ENCODE results near the gene KCNJ5. TPM values are rescaled to one million over a fixed set of nuclear protein-coding genes. Genes with fewer than 3 reads are reported as not detected.

Gene KCNJ5
- total RNA-seq = not detected in 2 replicates

DNA sequence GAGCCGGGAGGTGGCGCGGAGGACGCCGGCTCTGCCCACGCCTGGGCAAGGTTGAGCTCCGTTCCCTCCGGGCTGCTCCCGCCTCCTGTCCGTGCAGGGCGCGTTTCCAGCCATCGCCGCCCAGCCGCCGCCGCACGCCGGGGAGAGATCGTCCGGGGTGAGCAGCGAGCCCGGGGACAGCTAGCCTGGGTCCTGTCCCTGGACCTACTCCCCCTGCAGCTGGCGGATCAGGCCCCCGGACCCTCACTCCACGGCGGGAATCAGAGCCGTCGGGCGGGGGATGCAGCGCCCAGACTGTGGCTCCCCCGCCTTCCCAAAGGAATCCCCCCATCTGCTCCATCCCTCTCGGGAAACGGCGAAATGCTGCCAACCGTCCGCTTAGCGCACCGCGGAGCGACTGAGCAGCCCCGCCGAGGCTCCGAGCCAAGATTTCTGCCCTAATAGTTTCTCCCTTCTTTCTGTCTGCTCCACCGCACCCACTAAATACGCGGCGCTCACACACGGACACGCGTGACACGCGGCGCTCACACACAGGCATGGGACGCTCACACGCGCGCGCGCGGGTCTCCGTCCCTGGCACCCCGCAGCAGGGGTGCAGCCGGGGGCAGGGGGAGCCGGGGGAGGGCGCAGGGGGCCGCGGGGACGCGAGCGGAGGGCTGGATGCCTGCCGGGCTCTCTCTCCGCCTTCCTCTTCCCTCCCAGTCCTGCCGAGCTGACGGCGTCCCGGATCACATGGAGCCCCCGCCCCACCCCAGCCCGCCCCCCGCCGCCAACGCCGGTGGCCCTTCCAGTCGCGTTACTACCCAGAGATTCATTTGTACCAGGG, at the start of gene KCNJ5:
Gene KCNJ5, plus strand, starts transcription at position 814 of the 826 bp plus-strand sequence. CDS start 19,918 bp downstream, outside the sequence.
- no peaks in the 10 kb centered on the region for H3K9me3 Mint-ChIP-seq
- DNase-seq (no peak), ATAC-seq (ENCODE audit: low read depth) (peak; percentile 28)
- H3K27ac Mint-ChIP-seq = no peak within 1 kb of the TSS
- H3K27me3 Mint-ChIP-seq = peaks cover 68% of the 10 kb centered on the region
- TF ChIP-seq, protein P1, sequence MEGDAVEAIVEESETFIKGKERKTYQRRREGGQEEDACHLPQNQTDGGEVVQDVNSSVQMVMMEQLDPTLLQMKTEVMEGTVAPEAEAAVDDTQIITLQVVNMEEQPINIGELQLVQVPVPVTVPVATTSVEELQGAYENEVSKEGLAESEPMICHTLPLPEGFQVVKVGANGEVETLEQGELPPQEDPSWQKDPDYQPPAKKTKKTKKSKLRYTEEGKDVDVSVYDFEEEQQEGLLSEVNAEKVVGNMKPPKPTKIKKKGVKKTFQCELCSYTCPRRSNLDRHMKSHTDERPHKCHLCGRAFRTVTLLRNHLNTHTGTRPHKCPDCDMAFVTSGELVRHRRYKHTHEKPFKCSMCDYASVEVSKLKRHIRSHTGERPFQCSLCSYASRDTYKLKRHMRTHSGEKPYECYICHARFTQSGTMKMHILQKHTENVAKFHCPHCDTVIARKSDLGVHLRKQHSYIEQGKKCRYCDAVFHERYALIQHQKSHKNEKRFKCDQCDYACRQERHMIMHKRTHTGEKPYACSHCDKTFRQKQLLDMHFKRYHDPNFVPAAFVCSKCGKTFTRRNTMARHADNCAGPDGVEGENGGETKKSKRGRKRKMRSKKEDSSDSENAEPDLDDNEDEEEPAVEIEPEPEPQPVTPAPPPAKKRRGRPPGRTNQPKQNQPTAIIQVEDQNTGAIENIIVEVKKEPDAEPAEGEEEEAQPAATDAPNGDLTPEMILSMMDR (IDR thresholded peaks at IDR 0.05) = no peak
- peak within 1 kb of the TSS; percentile 75 for H3K4me3 Mint-ChIP-seq
- intact Hi-C loops (cut with micrococcal nuclease) = loop anchor here (1.0 to 5.0 kb wide), 2 partner anchors 15 to 37 kb away; no protein-coding TSS in a partner anchor
- H3K36me3 Mint-ChIP-seq (ENCODE audit: low read depth) = no peaks in the 10 kb centered on the region
- POLR2A ChIA-PET = no interaction called here
- CTCF ChIA-PET = interaction anchor here (0.9 to 1.6 kb wide), 2 partner anchors 9 to 66 kb away, joined by 3 to 5 read pairs; no protein-coding TSS in a partner anchor
- H3K4me1 Mint-ChIP-seq = peaks cover 26% of the 10 kb centered on the region

DNA sequence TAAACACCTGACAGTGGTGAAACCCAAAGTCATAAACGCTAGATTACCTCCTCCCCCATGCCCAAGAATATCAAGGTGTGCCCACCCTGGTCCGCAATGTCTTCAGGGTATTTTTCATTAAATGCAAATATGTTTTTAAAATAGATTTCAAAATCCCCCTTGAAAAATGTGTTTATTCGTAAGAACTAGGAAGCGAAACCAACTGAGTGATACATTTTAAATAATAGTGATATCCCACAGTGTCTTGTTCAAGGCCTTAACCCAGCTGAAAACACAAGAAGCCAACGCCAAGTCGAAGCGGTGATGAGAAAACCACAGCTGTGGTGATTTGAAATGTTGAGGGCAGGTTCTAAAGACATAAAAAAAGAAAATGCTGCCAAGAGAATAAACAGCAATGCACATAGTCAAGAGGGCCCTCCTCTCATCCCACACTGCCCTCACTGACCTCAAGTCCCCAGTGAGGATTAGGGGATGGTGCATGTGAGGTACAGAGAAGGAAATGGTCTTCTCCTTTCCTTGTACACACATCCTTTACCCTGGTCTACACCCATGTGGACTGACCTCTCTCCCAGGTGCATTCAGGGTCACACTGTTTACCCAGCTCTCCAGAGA, 49.6 kb upstream of the KCNJ5 start:
- peaks cover 6% of the 10 kb centered on the region for H3K9me3 Mint-ChIP-seq
- POLR2A ChIA-PET = interaction anchor here (0.6 to 3.2 kb wide), 11 partner anchors 8 to 551 kb away, joined by 3 to 12 read pairs (median 4); no protein-coding TSS in a partner anchor
- no peaks in the 10 kb centered on the region for H3K27me3 Mint-ChIP-seq
- H3K4me1 Mint-ChIP-seq = peaks cover 100% of the 10 kb centered on the region
- ATAC-seq (ENCODE audit: low read depth) = peak; percentile 77
- TF ChIP-seq, protein P1 (IDR thresholded peaks at IDR 0.05) = no peak
- no peak for DNase-seq
- H3K4me3 Mint-ChIP-seq = peak overlapping the region; percentile 36
- CTCF ChIA-PET = interaction anchor here (0.7 to 3.6 kb wide), 6 partner anchors 10 to 237 kb away, joined by 3 to 25 read pairs (median 4); no protein-coding TSS in a partner anchor
- peak overlapping the region; percentile 86 for H3K27ac Mint-ChIP-seq
- intact Hi-C loops (cut with micrococcal nuclease) = loop anchor here (5.0 kb wide), 2 partner anchors 229 to 569 kb away; no protein-coding TSS in a partner anchor
- H3K36me3 Mint-ChIP-seq (ENCODE audit: low read depth) = peaks cover 2% of the 10 kb centered on the region

DNA sequence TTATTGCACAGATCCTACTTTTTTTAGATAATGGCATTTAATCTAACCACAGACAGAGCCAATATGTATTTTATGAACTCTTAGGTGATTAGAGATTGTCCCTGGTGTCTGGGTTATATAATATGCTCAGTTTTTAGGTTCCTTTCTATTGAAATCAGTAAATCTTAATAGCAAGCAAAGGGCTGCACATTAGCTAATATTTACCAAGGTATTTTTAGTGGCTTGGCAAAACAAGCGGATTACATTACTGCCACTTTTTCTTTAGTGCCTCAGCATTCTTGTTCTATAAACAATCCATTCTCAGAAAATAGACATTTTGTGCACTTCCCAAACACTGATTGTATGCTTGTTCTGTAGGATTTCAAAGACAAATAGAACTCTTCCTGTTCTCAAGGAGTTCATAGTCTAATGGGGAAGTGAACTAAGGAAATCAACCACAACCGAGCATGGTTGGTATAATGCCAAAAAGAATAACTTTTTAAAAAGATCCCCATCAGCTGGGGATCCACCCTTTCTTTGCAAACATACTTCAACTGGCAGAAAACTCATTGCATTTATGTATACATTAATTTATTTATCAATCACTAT, 47.9 kb upstream of the KCNJ5 start:
- intact Hi-C loops (cut with micrococcal nuclease) = loop anchor here (5.0 kb wide), 2 partner anchors 231 to 571 kb away; no protein-coding TSS in a partner anchor
- H3K4me3 Mint-ChIP-seq = no peak overlapping the region
- peaks cover 3% of the 10 kb centered on the region for H3K9me3 Mint-ChIP-seq
- H3K27me3 Mint-ChIP-seq = no peaks in the 10 kb centered on the region
- peaks cover 2% of the 10 kb centered on the region for H3K36me3 Mint-ChIP-seq (ENCODE audit: low read depth)
- DNase-seq (no peak), ATAC-seq (ENCODE audit: low read depth) (no peak)
- peak overlapping the region; percentile 86 for H3K27ac Mint-ChIP-seq
- CTCF ChIA-PET = interaction anchor here (1.4 to 3.2 kb wide), 3 partner anchors 9 to 213 kb away, joined by 3 to 26 read pairs (median 9); no protein-coding TSS in a partner anchor
- TF ChIP-seq, protein P1 (IDR thresholded peaks at IDR 0.05) = no peak
- H3K4me1 Mint-ChIP-seq = peaks cover 90% of the 10 kb centered on the region
- POLR2A ChIA-PET = no interaction called here

DNA sequence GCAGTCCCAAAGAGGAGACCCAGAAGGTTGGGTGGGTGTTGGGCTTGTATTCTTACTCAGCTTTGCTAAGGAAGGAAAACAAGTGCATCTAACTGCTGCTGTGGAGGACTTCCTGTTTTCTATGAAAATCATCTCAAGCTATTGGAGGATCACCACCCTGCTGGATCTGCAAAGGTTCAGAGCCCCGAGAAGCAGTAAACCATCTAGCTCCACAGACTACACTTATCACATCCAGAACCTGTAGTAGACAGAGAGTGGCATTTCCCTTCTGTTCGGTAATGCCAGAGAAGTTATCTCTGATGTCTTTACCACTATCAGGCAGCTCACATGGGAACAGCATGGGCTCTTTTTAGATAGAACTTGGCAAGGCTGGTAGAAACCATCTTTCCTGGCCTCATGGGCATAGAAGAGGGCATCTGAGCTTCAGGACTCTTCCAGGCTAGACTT, 45.8 kb upstream of the KCNJ5 start:
- intact Hi-C loops (cut with micrococcal nuclease) = loop anchor here (2.0 to 5.0 kb wide), 2 partner anchors 15 to 213 kb away; no protein-coding TSS in a partner anchor
- ChIA-PET CTCF (interaction anchor here (0.5 to 3.2 kb wide), 10 partner anchors 12 to 688 kb away, joined by 3 to 26 read pairs (median 4); no protein-coding TSS in a partner anchor), POLR2A (interaction anchor here (0.8 to 2.0 kb wide), 5 partner anchors 8 to 555 kb away, joined by 3 to 10 read pairs (median 3); no protein-coding TSS in a partner anchor)
- Mint-ChIP-seq H3K4me3 (peak overlapping the region; percentile 50), H3K27ac (peak overlapping the region; percentile 86), H3K36me3 (ENCODE audit: low read depth) (no peaks in the 10 kb centered on the region), H3K27me3 (no peaks in the 10 kb centered on the region), H3K4me1 (peaks cover 86% of the 10 kb centered on the region), H3K9me3 (no peaks in the 10 kb centered on the region)
- DNase-seq (no peak), ATAC-seq (ENCODE audit: low read depth) (peak; percentile 26)
- TF ChIP-seq, protein P1 (IDR thresholded peaks at IDR 0.05) = no peak
